RWPE1 (cell line): Measurements from ENCODE around the gene DPYSL4.

Experiments
- CTCF ChIA-PET: fragments of 350-600 bp; sonication (Branson Sonifier 250); formaldehyde crosslinking; extraction: SDS; loops from one replicate; lab custom pipeline; 2021; lab: Yijun Ruan, JAX
- POLR2A ChIA-PET: fragments of 400-600 bp; formaldehyde crosslinking; extraction: SDS; loops from one replicate; lab custom pipeline; 2020; ENCODE audit warnings: antibody characterized with exemption; ENCODE audit not compliant: low non-redundant PET; lab: Yijun Ruan, JAX
- DNase-seq: peaks from one replicate; pipeline ENCODE4 v3.0.0; 2012; ENCODE audit warnings: low spot score
- H3K27ac ChIP-seq: fragments of 450-650 bp; 2 replicates; pipeline ENCODE4 v1.5.1; 2017
- CTCF ChIP-seq: fragments of 450-650 bp; conservative IDR thresholded peaks from 2 replicates; pipeline ENCODE4 v1.5.1; 2017; ENCODE audit warnings: low read depth, mild to moderate bottlenecking

DPYSL4 gene

GRCh38 chr10:132238371-132239125 lies 51.8 kb downstream of the DPYSL4 start:
- DNase-seq, result no peak
- no peak for TF ChIP-seq CTCF
- H3K27ac ChIP-seq, result no peak overlapping the region
- ChIA-PET CTCF (no interaction called here), POLR2A (no interaction called here)

- ChIA-PET POLR2A (no interaction called here), CTCF (interaction anchor here (0.7 kb wide), 1 partner anchor 121 kb away, joined by 4 read pairs; no protein-coding TSS in a partner anchor)
- no peak for DNase-seq
- TF ChIP-seq CTCF, result no peak
- H3K27ac ChIP-seq, result no peak overlapping the region
These were observed 52.6 kb downstream of the DPYSL4 start for GRCh38 chr10:132239126-132240031.

GRCh38 chr10:132240156-132240555 lies 53.4 kb downstream of the DPYSL4 start:
- no peak for DNase-seq
- ChIA-PET POLR2A (no interaction called here), CTCF (interaction anchor here (0.7 kb wide), 1 partner anchor 120 kb away, joined by 4 read pairs; no protein-coding TSS in a partner anchor)
- H3K27ac ChIP-seq, result no peak overlapping the region
- no peak for TF ChIP-seq CTCF

GRCh38 chr10:132240581-132240980 lies 53.8 kb downstream of the DPYSL4 start:
- CTCF ChIA-PET, result interaction anchor here (0.7 kb wide), 1 partner anchor 120 kb away, joined by 4 read pairs; no protein-coding TSS in a partner anchor
- TF ChIP-seq CTCF, result no peak

GRCh38 chr10:132241086-132241485 lies 54.3 kb downstream of the DPYSL4 start:
- POLR2A ChIA-PET, result no interaction called here
- TF ChIP-seq CTCF, result no peak
- DNase-seq, result no peak
- CTCF ChIA-PET, result no interaction called here
- H3K27ac ChIP-seq, result no peak overlapping the region

More at GRCh38 chr10:132240581-132240980, 53.8 kb downstream of the DPYSL4 start:
- DNase-seq, result no peak
- H3K27ac ChIP-seq, result no peak overlapping the region
- POLR2A ChIA-PET, result no interaction called here

GRCh38 chr10:132241496-132241895 lies 54.7 kb downstream of the DPYSL4 start:
- no peak for DNase-seq
- H3K27ac ChIP-seq, result no peak overlapping the region
- no peak for TF ChIP-seq CTCF
- ChIA-PET POLR2A (no interaction called here), CTCF (no interaction called here)
